Heart right ventricle (tissue), 16 donors: ENCODE results near the gene RYR3. TPM values are rescaled to one million over a fixed set of nuclear protein-coding genes. Genes with fewer than 3 reads are reported as not detected.

ENCODE experiments used
- ATAC-seq, 8 donors: fragments of 200-7000 bp; cut with Tn5 transposase; one replicate each; pipeline ENCODE4 v1.9.1; 2020; ENCODE audit warnings: mild to moderate bottlenecking in 8 of 8, moderate library complexity in 8 of 8, moderate number of reproducible peaks in 1 of 8
- DNase-seq, 2 donors: peaks; one replicate each; pipeline ENCODE4 v3.0.0-alpha.2; 2020
- H3K27ac ChIP-seq, 10 donors: fragments of 200-600 bp; sonication (generic) in 2 of 10; one replicate each; pipeline versions ENCODE4 v1.5.0 to v1.8.0; 2020 to 2022; ENCODE audit warnings: mild to moderate bottlenecking in 3 of 10
- H3K27me3 ChIP-seq, 7 donors: fragments of 200-600 bp; one replicate each; pipeline ENCODE4 v1.8.0; 2021 to 2022; ENCODE audit warnings: mild to moderate bottlenecking in 2 of 7
- H3K36me3 ChIP-seq, 9 donors: fragments of 200-600 bp; sonication (generic) in 1 of 9; one replicate each; pipeline versions ENCODE4 v1.5.0 to v1.8.0; 2020 to 2022; ENCODE audit warnings: mild to moderate bottlenecking in 2 of 9
- H3K4me1 ChIP-seq, 9 donors: fragments of 200-600 bp; sonication (generic) in 1 of 9; one replicate each; pipeline versions ENCODE4 v1.5.0 to v1.8.0; 2020 to 2022; ENCODE audit warnings: mild to moderate bottlenecking in 4 of 9
- H3K4me3 ChIP-seq, 10 donors: fragments of 200-600 bp; sonication (generic) in 2 of 10; one replicate each; pipeline versions ENCODE4 v1.5.0 to v1.8.0; 2020 to 2022; ENCODE audit warnings: mild to moderate bottlenecking in 7 of 10, moderate library complexity in 2 of 10
- H3K9me3 ChIP-seq, 11 donors: fragments of 200-600 bp in 10 of 11; sonication (generic) in 2 of 11; one replicate each; pipeline versions ENCODE4 v1.5.0 to v1.8.0; 2013 to 2022; ENCODE audit warnings: mild to moderate bottlenecking in 2 of 11, control low read depth in 1 of 11, moderate library complexity in 1 of 11
- CTCF ChIP-seq, 9 donors: fragments of 200-600 bp; sonication (generic) in 2 of 9; IDR thresholded peaks; one replicate each; pipeline versions ENCODE4 v1.5.0 to v1.8.0; 2021 to 2022; ENCODE audit warnings: antibody characterized with exemption in 9 of 9, mild to moderate bottlenecking in 5 of 9, moderate library complexity in 1 of 9
- WGBS, 2 donors: extraction: QIAGEN DNeasy Blood & Tissue Kit; methylation state at CpG; one replicate each; pipeline ENCODE4 v1.1.7; 2013; ENCODE audit warnings: inconsistent platforms in 1 of 2; 5-methylcytosine and 5-hydroxymethylcytosine counted together
- intact Hi-C, 10 donors: fragments of 100-400 bp; cut with DNase I; formaldehyde crosslinking; loops; one replicate each; pipeline versions ENCODE4 v1.11.1 to v1.14.2; 2022
- polyA plus RNA-seq, 2 donors: library from polyadenylated mRNA; stranded (reverse); fragments of 200-250 nt; gene quantifications; one replicate each; pipeline ENCODE4 v1.2.3, GENCODE V29; 2013
- total RNA-seq, 10 donors: library from RNA; stranded (reverse); fragmentation: NEBNext Ultra II Directional in 3 of 10; extraction: Animal tissue kit (Norgen Biotek cat#: 25700) in 3 of 10; gene quantifications; one replicate each; pipeline versions ENCODE4 v1.2.1 to v1.2.4, GENCODE V29; 2021 to 2023
- donor health status: Arrhythmogenic right ventricular cardiomyopathy.
- donor health status: ischemic (EF 13 %, LVEDD 7.1; RV severe dilation, severe dysfunction).
- donor health status: healthy with polysubstance abuse.
- donor health status: DM: no; HTN: yes; CAD: no.
- donor health status: DM: no; HTN: no; CAD: no.
- donor health status: ischemic (EF 25% LVEDD 6.9; RV normal size, moderate dysfunction).
- donor health status: ischemic (EF 25% LVEDD 5.7; RV mildly dilated, moderate dysfunction).
- donor health status: healthy.
- donor health status: DM: yes; HTN: yes; CAD: no.
- donor health status: Ischemic cardiomyopathy.
- donor health status: ischemic (EF 35%, LVEDD 5.7; RV mildly dilated, moderate dysfunction).
- donor health status: nonischemic (EF 11% LVEDD 7.7; RV severe dilation, severe dysfunction).
- donor health status: DM: yes; HTN: yes; CAD: no.
- donor health status: PGD.
- donor health status: ischemic (EF 29% LVEDD 5.4; RV normal size, mild dysfunction).
- donor health status: nonischemic (EF 23%, LVEDD 6.1; RV moderate dilation, normal function).

Gene RYR3
- total and polyA plus RNA-seq, 12 donors: 0.02 to 1.00 (median 0.13) TPM; not detected in 2

DNA sequence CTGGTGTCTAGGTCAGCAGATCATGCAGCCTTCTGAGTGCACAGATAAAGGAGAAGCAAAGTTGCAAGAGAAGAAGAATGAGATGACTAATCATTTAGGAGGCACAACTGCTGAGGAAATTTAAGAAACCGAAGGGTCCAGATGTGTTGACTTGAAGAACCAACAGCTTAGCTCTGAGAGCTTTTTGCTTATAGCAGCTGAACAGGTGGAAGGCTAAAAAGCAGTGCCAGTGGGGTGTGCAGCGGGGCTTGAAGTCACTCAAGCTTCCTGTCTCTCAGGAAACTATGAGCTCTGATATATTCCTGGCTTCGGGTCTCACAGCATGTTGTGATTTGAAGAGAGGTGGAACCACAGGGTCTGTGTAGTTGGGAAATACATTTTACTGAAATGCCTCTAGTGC lies 305.7 kb downstream of the RYR3 start:
- ATAC-seq (no peak), DNase-seq (no peak)
- WGBS, 2 donors: 59 to 68% methylated on average over 3 of the region's 3 CpGs
- peaks cover 0 to 21% (median 0%) of the 10 kb centered on the region in 7 donors for H3K27me3 ChIP-seq
- H3K9me3 ChIP-seq: no peaks in the 10 kb centered on the region
- intact Hi-C loops: no loop called here
- H3K27ac ChIP-seq: no peak overlapping the region
- no peaks in the 10 kb centered on the region for H3K4me1 ChIP-seq
- H3K4me3 ChIP-seq: no peak overlapping the region
- no peaks in the 10 kb centered on the region for H3K36me3 ChIP-seq
- TF ChIP-seq CTCF (IDR thresholded peaks at IDR 0.05): no peak

DNA sequence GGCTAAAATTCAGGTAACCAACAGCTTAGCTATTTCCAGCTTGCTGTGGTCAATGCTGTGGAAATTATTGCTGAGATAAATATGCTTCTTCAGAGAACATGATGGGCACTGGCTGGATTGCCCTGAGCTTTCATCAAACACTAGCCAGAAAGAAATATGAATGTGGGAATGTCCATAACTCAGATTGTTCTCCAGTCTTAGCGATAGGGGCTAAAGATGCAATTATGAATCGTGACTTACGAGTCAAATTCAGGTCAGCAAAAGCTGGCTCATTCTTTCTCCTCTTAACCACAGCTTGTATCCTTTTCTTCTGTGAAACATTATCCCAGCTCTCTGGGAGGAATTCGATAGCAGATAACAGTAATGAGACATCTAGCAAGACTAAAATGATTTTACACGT lies 307.6 kb downstream of the RYR3 start:
- intact Hi-C loops: no loop called here
- DNase-seq (no peak), ATAC-seq (no peak)
- no peak for TF ChIP-seq CTCF (IDR thresholded peaks at IDR 0.05)
- peaks cover 0 to 15% (median 0%) of the 10 kb centered on the region in 7 donors for H3K27me3 ChIP-seq
- H3K27ac ChIP-seq: no peak overlapping the region
- H3K9me3 ChIP-seq: no peaks in the 10 kb centered on the region
- H3K4me1 ChIP-seq: no peaks in the 10 kb centered on the region
- 56 to 59% methylated on average over 5 of the region's 5 CpGs for WGBS, 2 donors
- H3K36me3 ChIP-seq: no peaks in the 10 kb centered on the region
- H3K4me3 ChIP-seq: no peak overlapping the region

DNA sequence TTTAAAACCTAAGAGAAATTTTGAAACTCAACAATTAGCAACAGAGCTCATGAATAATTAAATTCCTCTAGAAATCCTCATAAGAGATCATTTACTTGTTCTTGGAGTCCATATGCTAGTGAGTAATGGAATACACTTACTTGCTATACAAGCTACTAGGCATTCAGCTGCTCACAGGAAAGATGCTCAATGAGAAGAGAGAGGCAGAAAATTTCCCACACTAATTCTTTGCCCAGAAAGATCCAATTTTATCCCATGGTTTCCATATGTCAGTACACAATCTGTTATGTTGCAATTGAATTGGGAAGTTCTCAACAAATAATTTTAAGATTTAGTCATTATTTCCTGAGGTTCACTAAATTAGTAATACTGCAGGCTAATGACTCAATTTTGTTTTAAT lies 310.4 kb downstream of the RYR3 start:
- Histone ChIP-seq H3K4me1 (no peaks in the 10 kb centered on the region), H3K27ac (no peak overlapping the region), H3K9me3 (no peaks in the 10 kb centered on the region), H3K36me3 (no peaks in the 10 kb centered on the region), H3K4me3 (no peak overlapping the region), H3K27me3 (peaks cover 0 to 5% (median 0%) of the 10 kb centered on the region in 7 donors)
- no peak for TF ChIP-seq CTCF (IDR thresholded peaks at IDR 0.05)
- intact Hi-C loops: no loop called here
- DNase-seq: no peak
- no peak for ATAC-seq

DNA sequence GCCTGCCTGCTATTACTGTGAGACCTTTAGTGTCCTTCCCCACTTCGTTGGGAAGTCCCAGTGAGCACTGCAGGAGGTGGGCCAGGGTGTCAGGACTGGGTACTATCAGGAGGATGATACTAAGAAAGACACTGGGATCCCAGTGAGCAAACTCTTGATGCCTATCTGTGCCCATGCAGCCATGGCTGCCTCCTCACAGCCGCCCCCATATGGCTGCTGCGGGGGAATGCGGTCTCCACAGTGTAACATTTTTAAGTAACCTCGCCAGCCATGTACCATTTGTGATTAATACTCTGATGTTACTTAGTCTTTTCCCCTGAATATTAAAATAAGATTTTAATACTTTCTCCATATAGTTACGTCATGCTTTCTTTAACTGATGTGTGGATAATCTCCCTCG lies 312.2 kb downstream of the RYR3 start:
- DNase-seq (no peak), ATAC-seq (no peak)
- no peak overlapping the region for H3K4me3 ChIP-seq
- H3K9me3 ChIP-seq: no peaks in the 10 kb centered on the region
- peaks cover 0 to 5% (median 0%) of the 10 kb centered on the region in 7 donors for H3K27me3 ChIP-seq
- no peaks in the 10 kb centered on the region for H3K4me1 ChIP-seq
- TF ChIP-seq CTCF (IDR thresholded peaks at IDR 0.05): no peak
- H3K27ac ChIP-seq: no peak overlapping the region
- no peaks in the 10 kb centered on the region for H3K36me3 ChIP-seq
- WGBS, 2 donors: 82 to 83% methylated on average over 7 of the region's 7 CpGs
- intact Hi-C loops: no loop called here

DNA sequence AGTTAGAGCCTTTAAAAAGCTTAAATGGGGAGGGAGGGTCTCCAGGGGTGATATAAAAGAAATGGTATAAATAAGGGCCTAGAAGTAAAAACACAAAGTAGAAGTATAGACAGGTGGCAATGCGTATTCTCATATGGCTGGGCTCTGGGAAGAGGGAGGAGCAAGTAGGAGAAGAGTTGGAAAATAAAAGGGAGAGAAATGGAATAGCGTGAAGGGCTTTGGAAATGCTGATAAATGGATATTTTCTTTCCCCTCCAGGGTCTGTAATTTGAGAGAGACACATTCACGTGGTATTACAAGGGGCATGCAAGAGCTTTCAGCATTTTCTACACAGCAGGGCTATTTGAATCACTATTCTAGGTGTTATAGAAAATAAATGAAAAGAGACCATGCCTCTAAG lies 313.7 kb downstream of the RYR3 start:
- no peak for DNase-seq
- no peak for TF ChIP-seq CTCF (IDR thresholded peaks at IDR 0.05)
- Histone ChIP-seq H3K27me3 (peaks cover 0 to 7% (median 0%) of the 10 kb centered on the region in 7 donors), H3K9me3 (no peaks in the 10 kb centered on the region), H3K36me3 (no peaks in the 10 kb centered on the region), H3K4me3 (no peak overlapping the region), H3K4me1 (no peaks in the 10 kb centered on the region), H3K27ac (no peak overlapping the region)
- intact Hi-C loops: no loop called here
- WGBS, 2 donors: 47 to 55% methylated on average over 3 of the region's 3 CpGs
- ATAC-seq: no peak
